Measurements from ENCODE around the gene SLC2A1.

The SLC2A1 gene

GRCh38 chr1:42933060-42933586 lies 25.5 kb downstream of the SLC2A1 start:
- no peak for DNase-seq (ENCODE audit: extremely low spot score)
- CTCF ChIA-PET, result interaction anchor here (0.6 to 2.2 kb wide), 4 partner anchors 10 to 141 kb away, joined by 3 to 8 read pairs (median 6); no protein-coding TSS in a partner anchor
- TF ChIP-seq CTCF (IDR thresholded peaks at IDR 0.05; ENCODE audit: control extremely low read depth, extremely low read depth, low read depth, missing control alignments), result no peak
- POLR2A ChIA-PET, result interaction anchor here (1.5 to 1.8 kb wide), 2 partner anchors 19 to 21 kb away, joined by 3 to 9 read pairs; no protein-coding TSS in a partner anchor

GRCh38 chr1:42932442-42932941 lies 26.2 kb downstream of the SLC2A1 start:
- ChIA-PET CTCF (interaction anchor here (0.6 to 2.2 kb wide), 7 partner anchors 10 to 141 kb away, joined by 3 to 9 read pairs (median 6); no protein-coding TSS in a partner anchor), POLR2A (interaction anchor here (0.5 to 1.8 kb wide), 4 partner anchors 11 to 24 kb away, joined by 3 to 9 read pairs (median 4); no protein-coding TSS in a partner anchor)

DNA sequence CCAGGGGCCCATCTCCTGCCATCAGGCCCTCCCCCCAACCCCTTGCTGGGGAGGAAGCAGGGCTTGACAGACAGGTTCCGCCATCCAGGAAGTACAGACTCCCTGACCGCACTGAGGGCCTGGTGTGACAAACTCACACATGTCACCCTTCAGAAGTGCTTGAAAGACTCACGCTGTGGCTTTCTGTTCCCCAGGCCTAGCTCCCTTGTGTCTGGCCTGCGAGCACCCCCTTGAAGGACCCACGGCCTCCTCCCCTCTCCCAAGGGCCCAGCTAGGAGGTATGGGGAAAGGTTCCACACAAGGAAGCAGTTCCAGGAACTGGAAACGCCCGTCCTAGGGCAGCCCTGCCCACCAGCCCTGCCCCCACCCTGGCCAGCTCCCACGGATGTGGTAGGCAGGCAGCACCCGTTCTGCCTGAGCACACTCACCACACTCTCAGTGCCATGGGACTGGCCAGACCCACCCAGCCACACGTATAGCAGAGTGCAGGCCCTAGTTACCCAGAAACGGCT lies 26.7 kb downstream of the SLC2A1 start:
- DNase-seq (ENCODE audit: extremely low spot score), result peak; percentile 88
- TF ChIP-seq CTCF (IDR thresholded peaks at IDR 0.05; ENCODE audit: control extremely low read depth, extremely low read depth, low read depth, missing control alignments), result no peak
- POLR2A ChIA-PET, result interaction anchor here (1.1 to 1.8 kb wide), 3 partner anchors 21 to 25 kb away, joined by 3 to 9 read pairs (median 3); no protein-coding TSS in a partner anchor
- CTCF ChIA-PET, result interaction anchor here (0.6 to 2.2 kb wide), 6 partner anchors 9 to 141 kb away, joined by 3 to 9 read pairs (median 6); no protein-coding TSS in a partner anchor

More at GRCh38 chr1:42932442-42932941, 26.2 kb downstream of the SLC2A1 start:
- no peak for DNase-seq (ENCODE audit: extremely low spot score)
- no peak for TF ChIP-seq CTCF (IDR thresholded peaks at IDR 0.05; ENCODE audit: control extremely low read depth, extremely low read depth, low read depth, missing control alignments)

DNA sequence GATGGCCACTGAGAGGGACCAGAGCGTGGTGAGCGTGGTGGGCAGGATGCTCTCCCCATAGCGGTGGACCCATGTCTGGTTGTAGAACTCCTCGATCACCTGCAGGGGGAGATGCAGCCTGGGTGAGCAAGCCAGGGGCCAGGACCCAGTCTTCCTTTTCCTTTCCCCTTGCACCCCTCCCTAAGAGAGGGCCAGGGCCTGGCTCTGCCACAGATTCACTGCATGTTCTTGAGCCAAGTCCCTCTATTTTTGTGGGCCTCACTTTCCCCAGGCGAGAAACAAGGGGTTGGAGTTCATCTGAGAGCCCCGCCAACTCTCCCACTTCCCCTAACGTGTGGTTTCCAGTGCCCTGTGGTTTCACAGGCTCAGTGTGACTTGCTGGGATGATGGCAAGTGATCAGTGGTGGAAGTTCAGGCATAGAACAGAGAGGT lies 27.5 kb downstream of the SLC2A1 start:
- peak; percentile 66 for DNase-seq (ENCODE audit: extremely low spot score)
- TF ChIP-seq CTCF (IDR thresholded peaks at IDR 0.05; ENCODE audit: control extremely low read depth, extremely low read depth, low read depth, missing control alignments), result peak; percentile 48
- ChIA-PET POLR2A (interaction anchor here (1.8 kb wide), 1 partner anchor 23 kb away, joined by 9 read pairs; no protein-coding TSS in a partner anchor), CTCF (interaction anchor here (1.2 to 2.2 kb wide), 3 partner anchors 17 to 142 kb away, joined by 4 to 9 read pairs (median 8); no protein-coding TSS in a partner anchor)

- no peak for TF ChIP-seq CTCF (IDR thresholded peaks at IDR 0.05; ENCODE audit: control extremely low read depth, extremely low read depth, low read depth, missing control alignments)
- ChIA-PET CTCF (interaction anchor here (1.4 to 1.8 kb wide), 2 partner anchors 11 to 143 kb away, joined by 5 to 6 read pairs; no protein-coding TSS in a partner anchor), POLR2A (no interaction called here)
- DNase-seq (ENCODE audit: extremely low spot score), result no peak
Measured at GRCh38 chr1:42930178-42931107, 28.2 kb downstream of the SLC2A1 start.

Measured in GM10248 (cell line).